ENCODE data around the gene TSEN54.

Gene TSEN54

GRCh38 chr17:75573994-75574393 lies 57.7 kb downstream of the TSEN54 start:
- no peaks in the 10 kb centered on the region for H3K4me1 ChIP-seq
- no peaks in the 10 kb centered on the region for H3K27me3 ChIP-seq
- TF ChIP-seq CTCF (IDR thresholded peaks at IDR 0.05; ENCODE audit: low read depth, low read length): no peak
- H3K4me3 ChIP-seq (ENCODE audit: low read depth, low read length): no peak overlapping the region
- H3K9me3 ChIP-seq: no peaks in the 10 kb centered on the region
- DNase-seq: no peak
- H3K36me3 ChIP-seq: no peaks in the 10 kb centered on the region

Measured in BE2C (cell line).